Loucy (cell line): Measurements from ENCODE around the gene ANKDD1A.

Experiments used
- EZH2phosphoT487 ChIP-seq: fragments of 200-600 bp; IDR thresholded peaks from 2 replicates; pipeline ENCODE4 v1.6.1; 2018; ENCODE audit warnings: antibody characterized with exemption, mild to moderate bottlenecking, moderate library complexity, borderline replicate concordance
- TF ChIP-seq, protein P1 (sequence below): fragments of 200-600 bp; sonication (generic); conservative IDR thresholded peaks from 2 replicates; pipeline ENCODE4 v1.5.1; 2014; ENCODE audit warnings: mild to moderate bottlenecking, antibody characterized with exemption, low read length

DNA sequence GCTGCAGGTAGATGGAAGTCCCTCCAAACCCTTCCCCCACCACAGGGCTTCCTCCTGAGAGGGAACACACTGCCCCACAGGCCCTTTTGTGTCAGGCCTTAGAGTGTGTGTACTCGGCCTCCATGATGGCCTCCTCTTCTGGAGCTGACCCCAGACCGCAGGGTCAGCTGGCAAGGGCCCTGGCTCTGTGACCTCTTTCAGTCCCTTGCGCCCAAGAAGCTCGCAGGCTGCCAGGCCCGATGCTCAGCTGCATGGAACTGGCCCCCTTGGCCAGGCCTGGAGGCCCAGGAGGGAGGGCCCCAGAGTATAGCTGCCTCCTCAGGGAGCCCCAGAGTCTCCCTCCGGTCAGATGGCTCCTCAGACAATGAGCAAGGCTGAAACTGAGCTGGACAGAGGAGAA, 23.4 kb upstream of the ANKDD1A start:
- TF ChIP-seq, protein P1, sequence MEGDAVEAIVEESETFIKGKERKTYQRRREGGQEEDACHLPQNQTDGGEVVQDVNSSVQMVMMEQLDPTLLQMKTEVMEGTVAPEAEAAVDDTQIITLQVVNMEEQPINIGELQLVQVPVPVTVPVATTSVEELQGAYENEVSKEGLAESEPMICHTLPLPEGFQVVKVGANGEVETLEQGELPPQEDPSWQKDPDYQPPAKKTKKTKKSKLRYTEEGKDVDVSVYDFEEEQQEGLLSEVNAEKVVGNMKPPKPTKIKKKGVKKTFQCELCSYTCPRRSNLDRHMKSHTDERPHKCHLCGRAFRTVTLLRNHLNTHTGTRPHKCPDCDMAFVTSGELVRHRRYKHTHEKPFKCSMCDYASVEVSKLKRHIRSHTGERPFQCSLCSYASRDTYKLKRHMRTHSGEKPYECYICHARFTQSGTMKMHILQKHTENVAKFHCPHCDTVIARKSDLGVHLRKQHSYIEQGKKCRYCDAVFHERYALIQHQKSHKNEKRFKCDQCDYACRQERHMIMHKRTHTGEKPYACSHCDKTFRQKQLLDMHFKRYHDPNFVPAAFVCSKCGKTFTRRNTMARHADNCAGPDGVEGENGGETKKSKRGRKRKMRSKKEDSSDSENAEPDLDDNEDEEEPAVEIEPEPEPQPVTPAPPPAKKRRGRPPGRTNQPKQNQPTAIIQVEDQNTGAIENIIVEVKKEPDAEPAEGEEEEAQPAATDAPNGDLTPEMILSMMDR = no peak
- TF ChIP-seq EZH2phosphoT487 = no peak
